Uterus (tissue), 2 donors: Measurements from ENCODE around the gene CSHL1.
"Not testable (repeated sequence)": the region's sequence is repeated elsewhere in the genome, so short reads cannot be mapped to it uniquely, and the experiment has no call there.

Source experiments
- POLR2A ChIP-seq, 2 donors: fragments of 450-650 bp; IDR thresholded peaks; one replicate each; pipeline ENCODE4 v1.6.1; 2016; ENCODE audit warnings: antibody characterized with exemption in 2 of 2, mild to moderate bottlenecking in 1 of 2, moderate library complexity in 1 of 2
- TF ChIP-seq, protein P1 (sequence below), 4 experiments: fragments of 200-600 bp in 2 of 4; fragments of 450-650 bp in 2 of 4; sonication (generic) in 2 of 4; IDR thresholded peaks; one replicate each; pipeline ENCODE4 v1.5.1; 2016 to 2019; ENCODE audit warnings: antibody characterized with exemption in 4 of 4, mild to moderate bottlenecking in 2 of 4, moderate library complexity in 1 of 4

DNA sequence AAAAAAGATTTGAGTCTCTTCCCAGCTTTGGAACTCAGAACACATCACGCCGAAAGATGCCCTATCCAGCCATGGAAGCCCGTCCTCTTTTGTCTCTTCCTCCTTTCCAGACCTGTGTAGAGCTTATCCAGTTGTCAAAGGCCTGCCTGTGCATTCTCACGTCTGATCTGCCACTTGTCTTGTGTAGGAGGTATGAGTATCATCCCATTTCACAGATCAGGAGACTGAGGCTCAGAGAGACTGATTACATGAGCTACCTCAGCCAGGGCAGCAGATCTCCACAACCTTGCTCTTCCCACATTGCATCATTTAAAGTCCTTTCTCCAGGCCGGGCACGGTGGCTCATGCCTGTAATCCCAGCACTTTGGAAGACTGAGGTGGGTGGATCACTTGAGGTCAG, 36.4 kb downstream of the CSHL1 start:
- TF ChIP-seq, protein P1, sequence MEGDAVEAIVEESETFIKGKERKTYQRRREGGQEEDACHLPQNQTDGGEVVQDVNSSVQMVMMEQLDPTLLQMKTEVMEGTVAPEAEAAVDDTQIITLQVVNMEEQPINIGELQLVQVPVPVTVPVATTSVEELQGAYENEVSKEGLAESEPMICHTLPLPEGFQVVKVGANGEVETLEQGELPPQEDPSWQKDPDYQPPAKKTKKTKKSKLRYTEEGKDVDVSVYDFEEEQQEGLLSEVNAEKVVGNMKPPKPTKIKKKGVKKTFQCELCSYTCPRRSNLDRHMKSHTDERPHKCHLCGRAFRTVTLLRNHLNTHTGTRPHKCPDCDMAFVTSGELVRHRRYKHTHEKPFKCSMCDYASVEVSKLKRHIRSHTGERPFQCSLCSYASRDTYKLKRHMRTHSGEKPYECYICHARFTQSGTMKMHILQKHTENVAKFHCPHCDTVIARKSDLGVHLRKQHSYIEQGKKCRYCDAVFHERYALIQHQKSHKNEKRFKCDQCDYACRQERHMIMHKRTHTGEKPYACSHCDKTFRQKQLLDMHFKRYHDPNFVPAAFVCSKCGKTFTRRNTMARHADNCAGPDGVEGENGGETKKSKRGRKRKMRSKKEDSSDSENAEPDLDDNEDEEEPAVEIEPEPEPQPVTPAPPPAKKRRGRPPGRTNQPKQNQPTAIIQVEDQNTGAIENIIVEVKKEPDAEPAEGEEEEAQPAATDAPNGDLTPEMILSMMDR (IDR thresholded peaks at IDR 0.05): not testable (repeated sequence)
- not testable (repeated sequence) for TF ChIP-seq POLR2A (IDR thresholded peaks at IDR 0.05)
